ENCODE results near the gene ARMC3. TPM values are rescaled to one million over a fixed set of nuclear protein-coding genes. Genes with fewer than 3 reads are reported as not detected.

ARMC3 gene
- total RNA-seq, 2 experiments from 2014 or later: not detected

- no peaks in the 10 kb centered on the region for H3K79me2 ChIP-seq (ENCODE audit: insufficient read depth, low read depth, low read length)
- CTCF ChIA-PET (ENCODE audit: unreplicated experiment): no interaction called here
- H3K4me3 ChIP-seq (ENCODE audit: low read depth, low read length, poor library complexity, severe bottlenecking): no peak overlapping the region
- H3K9me3 ChIP-seq (ENCODE audit: low read length): no peaks in the 10 kb centered on the region
- H3K4me1 ChIP-seq (ENCODE audit: insufficient read depth, low read length, poor library complexity, severe bottlenecking): no peaks in the 10 kb centered on the region
- no peaks in the 10 kb centered on the region for H4K20me1 ChIP-seq (ENCODE audit: insufficient read depth, low read length)
- TF ChIP-seq CTCF (conservative IDR thresholded peaks at IDR 0.05; ENCODE audit: low read length) (no peak), EZH2phosphoT487 (IDR thresholded peaks at IDR 0.05; ENCODE audit: borderline replicate concordance, low read depth, low read length) (no peak)
- intact Hi-C loops (cut with micrococcal nuclease; ENCODE audit: unreplicated experiment): no loop called here
- no peaks in the 10 kb centered on the region for H3K9me2 ChIP-seq (ENCODE audit: insufficient read depth, low read length)
- H2AFZ ChIP-seq (ENCODE audit: low read length): no peak overlapping the region
- H3K4me2 ChIP-seq (ENCODE audit: low read length): no peak overlapping the region
- BruUV-seq (replicated peaks): no TSS peak
- no peak overlapping the region for H3K27ac ChIP-seq (ENCODE audit: low read depth, low read length, poor library complexity, severe bottlenecking)
- POLR2A ChIA-PET: no interaction called here
- DNase-seq (ENCODE audit: low spot score): no peak
- no peaks in the 10 kb centered on the region for H3K36me3 ChIP-seq (ENCODE audit: insufficient read depth, low read length)
These were observed 96.1 kb downstream of the ARMC3 start for GRCh38 chr10:23024002-23024401.

- H3K9me2 ChIP-seq (ENCODE audit: insufficient read depth, low read length): no peaks in the 10 kb centered on the region
- no peaks in the 10 kb centered on the region for H3K36me3 ChIP-seq (ENCODE audit: insufficient read depth, low read length)
- H3K4me2 ChIP-seq (ENCODE audit: low read length): no peak overlapping the region
- H3K4me3 ChIP-seq (ENCODE audit: low read depth, low read length, poor library complexity, severe bottlenecking): no peak overlapping the region
- TF ChIP-seq CTCF (conservative IDR thresholded peaks at IDR 0.05; ENCODE audit: low read length): no peak
- no peak for TF ChIP-seq EZH2phosphoT487 (IDR thresholded peaks at IDR 0.05; ENCODE audit: borderline replicate concordance, low read depth, low read length)
- H4K20me1 ChIP-seq (ENCODE audit: insufficient read depth, low read length): no peaks in the 10 kb centered on the region
- no peaks in the 10 kb centered on the region for H3K9me3 ChIP-seq (ENCODE audit: low read length)
- ChIA-PET CTCF (ENCODE audit: unreplicated experiment) (no interaction called here), POLR2A (no interaction called here)
- H3K4me1 ChIP-seq (ENCODE audit: insufficient read depth, low read length, poor library complexity, severe bottlenecking): no peaks in the 10 kb centered on the region
- H3K79me2 ChIP-seq (ENCODE audit: insufficient read depth, low read depth, low read length): no peaks in the 10 kb centered on the region
- no peak overlapping the region for H2AFZ ChIP-seq (ENCODE audit: low read length)
- intact Hi-C loops (cut with micrococcal nuclease; ENCODE audit: unreplicated experiment): no loop called here
- no peak overlapping the region for H3K27ac ChIP-seq (ENCODE audit: low read depth, low read length, poor library complexity, severe bottlenecking)
- DNase-seq (ENCODE audit: low spot score): no peak
- no TSS peak for BruUV-seq (replicated peaks)
These were observed 103.5 kb downstream of the ARMC3 start for GRCh38 chr10:23031318-23031717.

GRCh38 chr10:23034790-23035189 is 106.9 kb downstream of the ARMC3 start:
- Histone ChIP-seq H3K4me3 (ENCODE audit: low read depth, low read length, poor library complexity, severe bottlenecking) (no peak overlapping the region), H2AFZ (ENCODE audit: low read length) (no peak overlapping the region), H3K27ac (ENCODE audit: low read depth, low read length, poor library complexity, severe bottlenecking) (no peak overlapping the region), H4K20me1 (ENCODE audit: insufficient read depth, low read length) (no peaks in the 10 kb centered on the region), H3K9me2 (ENCODE audit: insufficient read depth, low read length) (no peaks in the 10 kb centered on the region), H3K79me2 (ENCODE audit: insufficient read depth, low read depth, low read length) (no peaks in the 10 kb centered on the region), H3K36me3 (ENCODE audit: insufficient read depth, low read length) (no peaks in the 10 kb centered on the region), H3K4me1 (ENCODE audit: insufficient read depth, low read length, poor library complexity, severe bottlenecking) (no peaks in the 10 kb centered on the region), H3K9me3 (ENCODE audit: low read length) (no peaks in the 10 kb centered on the region), H3K4me2 (ENCODE audit: low read length) (no peak overlapping the region)
- no peak for TF ChIP-seq EZH2phosphoT487 (IDR thresholded peaks at IDR 0.05; ENCODE audit: borderline replicate concordance, low read depth, low read length)
- TF ChIP-seq CTCF (conservative IDR thresholded peaks at IDR 0.05; ENCODE audit: low read length): no peak
- no peak for DNase-seq (ENCODE audit: low spot score)
- ChIA-PET POLR2A (interaction anchor here (1.1 kb wide), 1 partner anchor 21 kb away, joined by 3 read pairs; no protein-coding TSS in a partner anchor), CTCF (ENCODE audit: unreplicated experiment) (no interaction called here)
- intact Hi-C loops (cut with micrococcal nuclease; ENCODE audit: unreplicated experiment): no loop called here
- BruUV-seq (replicated peaks): no TSS peak

All from OCI-LY7 (cell line).